Activated CD4-positive, alpha-beta T cell treated with anti-CD3 and anti-CD28 coated beads for 36 hours (primary cell): ENCODE measurements around the gene TMEM121B. TPM values are rescaled to one million over a fixed set of nuclear protein-coding genes. Genes with fewer than 3 reads are reported as not detected.

ENCODE experiments used
- ATAC-seq: fragments of 200-7000 bp; cut with Tn5 transposase; one replicate; pipeline ENCODE4 v1.10.0; 2021; ENCODE audit warnings: mild to moderate bottlenecking, moderate library complexity
- CTCF ChIA-PET: fragments of 350-600 bp; sonication (Branson Sonifier 250); formaldehyde crosslinking; loops from one replicate; lab custom pipeline; 2021; ENCODE audit warnings: antibody characterized with exemption; lab: Charles Lee
- POLR2A ChIA-PET: fragments of 350-600 bp; sonication (Branson Sonifier 250); formaldehyde crosslinking; loops from one replicate; lab custom pipeline; 2021; ENCODE audit warnings: antibody characterized with exemption, inconsistent platforms; lab: Charles Lee
- DNase-seq: peaks from one replicate; pipeline ENCODE4 v3.0.0-alpha.2; 2020
- H3K27ac Mint-ChIP-seq: one replicate; pipeline ENCODE4 v1.8.0; 2021; ENCODE audit warnings: mixed read lengths
- H3K27me3 Mint-ChIP-seq: one replicate; pipeline ENCODE4 v1.8.0; 2021; ENCODE audit warnings: mixed read lengths
- H3K36me3 Mint-ChIP-seq: one replicate; pipeline ENCODE4 v1.8.0; 2021; ENCODE audit warnings: low read depth, mixed read lengths
- H3K4me1 Mint-ChIP-seq: one replicate; pipeline ENCODE4 v1.8.0; 2021; ENCODE audit warnings: mixed read lengths
- H3K4me3 Mint-ChIP-seq: one replicate; pipeline ENCODE4 v1.8.0; 2021; ENCODE audit warnings: mild to moderate bottlenecking, moderate library complexity, mixed read lengths
- H3K9me3 Mint-ChIP-seq: one replicate; pipeline ENCODE4 v1.8.0; 2021; ENCODE audit warnings: low read depth, mixed read lengths
- intact Hi-C, 2 experiments: fragments of 100-400 bp; cut with DNase I in 1 of 2; cut with micrococcal nuclease in 1 of 2; formaldehyde crosslinking; loops; one replicate each; pipeline versions ENCODE4 v1.14.2 to v1.15.1; 2022 to 2024; cut with DNase I, micrococcal nuclease
- total RNA-seq, 2 experiments: library from RNA; stranded (reverse); gene quantifications; one replicate each; pipeline ENCODE4 v1.2.3, GENCODE V29; 2021

The TMEM121B gene
- total RNA-seq, 2 experiments from 2014 or later: 0.14 to 0.19 TPM

DNA sequence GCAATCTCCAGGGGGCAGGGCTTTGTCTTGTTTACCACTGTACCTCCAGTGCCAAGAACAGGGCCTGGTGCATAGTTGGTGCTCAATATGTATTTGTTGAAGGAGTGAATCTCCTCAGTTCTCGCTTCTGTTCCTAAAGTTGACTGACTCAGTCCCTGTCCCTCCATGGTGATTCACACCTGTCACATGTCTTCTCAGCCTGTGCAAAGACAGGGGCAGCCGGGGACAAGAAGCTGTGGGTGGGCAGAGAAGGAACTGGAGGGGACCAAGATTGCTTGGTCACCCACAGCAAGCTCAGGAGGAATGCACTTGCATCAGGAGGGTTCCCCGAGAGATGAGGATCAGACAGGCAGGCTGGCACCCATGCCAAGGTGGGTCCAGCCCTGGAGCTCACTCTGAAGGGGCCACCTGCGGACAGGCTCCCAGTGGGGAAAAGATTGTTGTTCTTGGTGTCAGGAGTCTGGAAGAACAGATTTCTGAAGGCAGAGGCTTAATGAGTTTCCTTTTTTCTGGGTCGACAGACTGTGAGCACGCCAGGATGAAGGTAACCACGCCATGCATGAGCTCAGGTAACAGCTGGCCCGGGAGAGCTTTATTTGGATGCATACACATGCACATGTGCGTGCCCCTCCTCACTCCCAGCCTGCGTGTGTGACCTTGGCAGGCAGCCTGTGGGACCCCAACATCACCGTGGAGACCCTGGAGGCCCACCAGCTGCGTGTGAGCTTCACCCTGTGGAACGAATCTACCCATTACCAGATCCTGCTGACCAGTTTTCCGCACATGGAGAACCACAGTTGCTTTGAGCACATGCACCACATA is 19.5 kb downstream of the TMEM121B start:
- H3K27me3 Mint-ChIP-seq: no peaks in the 10 kb centered on the region
- H3K9me3 Mint-ChIP-seq: no peaks in the 10 kb centered on the region
- H3K36me3 Mint-ChIP-seq: peaks cover 58% of the 10 kb centered on the region
- peaks cover 73% of the 10 kb centered on the region for H3K4me1 Mint-ChIP-seq
- ChIA-PET POLR2A (interaction anchor here (0.6 kb wide), 1 partner anchor 27 kb away, joined by 4 read pairs; no protein-coding TSS in a partner anchor), CTCF (interaction anchor here (1.0 to 1.3 kb wide), 2 partner anchors 13 to 71 kb away, joined by 3 to 5 read pairs; no protein-coding TSS in a partner anchor)
- H3K4me3 Mint-ChIP-seq: no peak overlapping the region
- H3K27ac Mint-ChIP-seq: peak overlapping the region; percentile 40
- intact Hi-C loops: no loop called here
- ATAC-seq (peak; percentile 56), DNase-seq (no peak)

DNA sequence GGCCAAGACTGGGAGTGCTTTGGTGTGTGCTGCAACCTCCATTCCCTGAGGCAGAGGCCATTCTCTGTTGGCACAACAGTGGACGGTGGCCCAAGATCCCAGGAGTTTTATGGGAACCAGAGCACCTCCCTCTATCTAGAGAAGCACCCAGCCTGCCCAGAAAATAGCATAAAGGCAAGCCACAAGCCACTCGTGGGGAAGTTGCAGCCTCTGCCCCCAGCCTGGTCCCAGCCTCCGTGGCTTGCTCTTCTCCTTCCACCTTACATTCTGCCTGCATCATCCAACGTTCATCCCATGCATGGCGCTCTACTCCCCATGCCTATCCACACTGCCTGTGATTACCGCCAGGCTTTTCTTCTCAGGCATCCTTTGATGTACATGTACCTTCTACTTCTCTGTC is 20.5 kb downstream of the TMEM121B start:
- Mint-ChIP-seq H3K27ac (peak overlapping the region; percentile 27), H3K27me3 (no peaks in the 10 kb centered on the region), H3K36me3 (peaks cover 53% of the 10 kb centered on the region), H3K4me1 (peaks cover 70% of the 10 kb centered on the region), H3K9me3 (no peaks in the 10 kb centered on the region), H3K4me3 (no peak overlapping the region)
- no peak for DNase-seq
- intact Hi-C loops: no loop called here
- no peak for ATAC-seq
- ChIA-PET CTCF (no interaction called here), POLR2A (no interaction called here)

DNA sequence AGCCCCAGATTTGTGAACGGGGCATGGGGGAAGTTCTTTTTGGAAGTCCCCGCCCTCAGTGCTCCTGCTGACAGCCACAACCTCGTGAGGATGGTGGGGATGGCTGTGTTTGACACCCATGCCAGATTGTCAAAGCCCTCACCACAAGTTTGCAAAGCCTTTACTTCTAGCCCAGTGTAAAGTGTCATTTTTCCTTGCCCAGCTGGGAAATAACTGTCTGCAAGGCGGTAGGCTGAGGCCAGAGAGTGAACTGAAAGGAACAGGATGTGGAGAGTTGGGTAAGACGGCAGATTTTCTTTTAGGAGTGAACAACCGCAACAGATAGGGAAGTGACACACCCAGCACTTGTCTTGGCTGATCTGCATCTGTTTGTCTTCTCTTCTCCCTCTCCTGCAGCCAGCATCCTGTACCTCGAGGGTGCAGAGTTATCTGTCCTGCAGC is 22.8 kb downstream of the TMEM121B start:
- Mint-ChIP-seq H3K27me3 (no peaks in the 10 kb centered on the region), H3K27ac (peak overlapping the region; percentile 47), H3K4me1 (peaks cover 82% of the 10 kb centered on the region), H3K9me3 (no peaks in the 10 kb centered on the region), H3K4me3 (no peak overlapping the region), H3K36me3 (peaks cover 45% of the 10 kb centered on the region)
- ChIA-PET POLR2A (interaction anchor here (0.7 kb wide), 1 partner anchor 59 kb away, joined by 4 read pairs; no protein-coding TSS in a partner anchor), CTCF (interaction anchor here (0.8 kb wide), 1 partner anchor 20 kb away, joined by 4 read pairs; no protein-coding TSS in a partner anchor)
- intact Hi-C loops: loop anchor here in 1 of 2 experiments (1.0 kb wide), 1 partner anchor 11 kb away; no protein-coding TSS in a partner anchor
- DNase-seq (peak; percentile 38), ATAC-seq (peak; percentile 76)

DNA sequence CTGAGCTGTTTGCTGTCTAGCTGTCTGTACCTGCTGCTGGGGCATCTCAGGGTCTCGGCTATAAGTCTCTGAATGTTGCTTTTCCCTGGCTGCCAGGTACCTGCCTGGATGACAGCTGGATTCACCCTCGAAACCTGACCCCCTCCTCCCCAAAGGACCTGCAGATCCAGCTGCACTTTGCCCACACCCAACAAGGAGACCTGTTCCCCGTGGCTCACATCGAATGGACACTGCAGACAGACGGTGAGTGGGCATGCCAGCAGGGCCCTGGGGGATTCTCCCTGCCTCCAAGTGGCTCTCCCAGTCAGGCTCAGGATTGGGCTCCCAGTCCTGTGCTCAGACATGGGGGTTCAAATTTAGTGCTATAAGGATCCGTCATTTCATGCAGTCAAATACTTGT is 23.5 kb downstream of the TMEM121B start:
- DNase-seq: no peak
- peaks cover 39% of the 10 kb centered on the region for H3K36me3 Mint-ChIP-seq
- POLR2A ChIA-PET: no interaction called here
- CTCF ChIA-PET: interaction anchor here (0.8 to 1.9 kb wide), 4 partner anchors 9 to 20 kb away, joined by 3 to 5 read pairs (median 4); no protein-coding TSS in a partner anchor
- no peaks in the 10 kb centered on the region for H3K9me3 Mint-ChIP-seq
- ATAC-seq: no peak
- peaks cover 85% of the 10 kb centered on the region for H3K4me1 Mint-ChIP-seq
- H3K4me3 Mint-ChIP-seq: no peak overlapping the region
- no peaks in the 10 kb centered on the region for H3K27me3 Mint-ChIP-seq
- intact Hi-C loops: loop anchor here in 1 of 2 experiments (1.0 kb wide), 1 partner anchor 10 kb away; no protein-coding TSS in a partner anchor
- H3K27ac Mint-ChIP-seq: no peak overlapping the region

DNA sequence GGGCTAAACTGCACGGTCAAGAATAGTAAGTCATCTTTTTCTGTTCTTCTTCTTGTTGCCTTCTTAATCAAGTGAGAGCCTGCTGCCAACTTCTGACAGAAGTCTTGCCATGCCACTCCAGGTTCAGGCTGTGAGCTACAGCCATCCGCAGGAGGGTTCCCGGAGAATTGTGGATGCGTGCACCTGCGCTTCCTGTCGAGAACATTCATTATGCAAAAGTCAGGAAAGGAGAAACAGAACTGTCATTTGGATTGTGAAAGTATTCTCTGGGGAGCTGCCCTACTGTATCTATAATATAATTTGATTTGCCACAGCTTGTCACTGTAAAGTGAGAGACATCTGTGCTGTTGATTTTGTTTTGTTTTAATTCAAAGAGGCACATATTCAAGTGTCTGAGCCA is 24.1 kb downstream of the TMEM121B start:
- ATAC-seq (no peak), DNase-seq (no peak)
- Mint-ChIP-seq H3K9me3 (no peaks in the 10 kb centered on the region), H3K27ac (no peak overlapping the region), H3K36me3 (peaks cover 35% of the 10 kb centered on the region), H3K4me3 (no peak overlapping the region), H3K27me3 (no peaks in the 10 kb centered on the region), H3K4me1 (peaks cover 87% of the 10 kb centered on the region)
- ChIA-PET POLR2A (no interaction called here), CTCF (interaction anchor here (0.8 to 1.9 kb wide), 5 partner anchors 8 to 22 kb away, joined by 3 to 5 read pairs (median 3); no protein-coding TSS in a partner anchor)
- intact Hi-C loops: no loop called here

DNA sequence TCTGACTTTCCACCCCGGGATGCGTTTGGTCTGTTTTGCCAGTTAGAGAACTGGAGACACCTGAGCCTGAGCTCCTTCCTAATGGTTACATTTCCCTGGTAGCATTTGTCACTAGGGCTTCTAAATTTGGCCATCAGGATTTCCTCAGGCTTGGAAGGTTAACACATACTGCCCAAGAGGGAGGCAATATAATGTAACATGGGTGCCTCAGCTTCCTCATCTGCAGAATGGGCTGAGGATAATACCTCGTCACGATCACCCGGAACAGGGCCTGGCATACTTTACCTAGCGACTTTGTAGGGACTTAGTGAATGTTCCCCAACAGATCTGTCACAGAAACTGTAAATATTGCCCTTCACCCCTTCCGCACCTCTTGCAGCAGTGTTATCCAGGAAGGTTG is 25.1 kb downstream of the TMEM121B start:
- Mint-ChIP-seq H3K27ac (no peak overlapping the region), H3K9me3 (no peaks in the 10 kb centered on the region), H3K4me3 (no peak overlapping the region), H3K4me1 (peaks cover 85% of the 10 kb centered on the region), H3K36me3 (peaks cover 28% of the 10 kb centered on the region), H3K27me3 (no peaks in the 10 kb centered on the region)
- intact Hi-C loops: no loop called here
- ChIA-PET CTCF (interaction anchor here (1.9 kb wide), 1 partner anchor 9 kb away, joined by 4 read pairs; no protein-coding TSS in a partner anchor), POLR2A (no interaction called here)
- ATAC-seq (no peak), DNase-seq (no peak)

DNA sequence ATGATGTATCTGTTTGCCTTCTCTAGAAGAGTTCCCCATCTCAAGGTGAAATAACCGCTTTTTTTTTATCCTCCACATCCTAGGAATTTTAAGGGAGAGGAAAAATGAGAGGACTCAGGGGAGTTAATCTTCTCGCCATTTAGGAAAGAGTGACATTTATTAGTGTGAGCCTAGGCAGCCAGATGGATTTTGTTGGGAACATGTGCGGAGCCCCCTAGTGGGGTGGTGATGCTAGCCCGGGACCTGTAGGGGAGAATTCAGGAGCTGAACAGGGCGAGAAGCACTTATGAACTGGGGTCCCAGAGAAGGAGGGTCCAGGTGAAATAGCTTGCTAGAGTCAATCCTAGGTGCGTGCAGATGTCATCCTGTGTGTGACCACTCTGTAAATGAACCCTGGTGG is 25.6 kb downstream of the TMEM121B start:
- ChIA-PET POLR2A (interaction anchor here (0.7 kb wide), 1 partner anchor 84 kb away, joined by 5 read pairs; no protein-coding TSS in a partner anchor), CTCF (interaction anchor here (0.6 to 1.1 kb wide), 3 partner anchors 11 to 125 kb away, joined by 3 to 6 read pairs (median 3); no protein-coding TSS in a partner anchor)
- Mint-ChIP-seq H3K9me3 (no peaks in the 10 kb centered on the region), H3K36me3 (peaks cover 26% of the 10 kb centered on the region), H3K27me3 (no peaks in the 10 kb centered on the region), H3K27ac (no peak overlapping the region), H3K4me3 (no peak overlapping the region), H3K4me1 (peaks cover 86% of the 10 kb centered on the region)
- ATAC-seq (no peak), DNase-seq (no peak)
- intact Hi-C loops: no loop called here

DNA sequence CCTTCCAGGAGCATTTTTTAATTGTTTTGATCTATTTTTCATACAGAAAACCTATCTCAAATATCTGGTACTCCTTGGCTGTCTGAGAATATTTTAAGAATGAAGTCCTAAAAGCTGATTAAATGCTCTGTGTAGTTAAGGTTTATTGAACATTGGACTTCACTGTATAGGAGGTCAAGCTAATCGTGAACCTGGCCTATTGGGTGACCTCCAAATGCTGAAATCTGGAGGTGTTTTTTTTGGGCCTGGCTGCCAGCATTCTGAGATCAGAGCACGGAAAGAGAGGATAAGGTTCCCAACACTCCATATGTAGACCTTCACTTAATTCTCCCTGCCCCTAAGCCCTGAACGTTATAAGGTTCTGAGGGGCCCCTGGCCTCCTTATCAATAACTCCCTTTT is 28.1 kb downstream of the TMEM121B start:
- Mint-ChIP-seq H3K27me3 (no peaks in the 10 kb centered on the region), H3K9me3 (no peaks in the 10 kb centered on the region), H3K36me3 (peaks cover 7% of the 10 kb centered on the region), H3K4me1 (peaks cover 86% of the 10 kb centered on the region), H3K27ac (no peak overlapping the region), H3K4me3 (no peak overlapping the region)
- no peak for ATAC-seq
- POLR2A ChIA-PET: no interaction called here
- DNase-seq: no peak
- CTCF ChIA-PET: interaction anchor here (0.6 to 1.1 kb wide), 4 partner anchors 17 to 283 kb away, joined by 3 to 4 read pairs (median 4); no protein-coding TSS in a partner anchor
- intact Hi-C loops: no loop called here

DNA sequence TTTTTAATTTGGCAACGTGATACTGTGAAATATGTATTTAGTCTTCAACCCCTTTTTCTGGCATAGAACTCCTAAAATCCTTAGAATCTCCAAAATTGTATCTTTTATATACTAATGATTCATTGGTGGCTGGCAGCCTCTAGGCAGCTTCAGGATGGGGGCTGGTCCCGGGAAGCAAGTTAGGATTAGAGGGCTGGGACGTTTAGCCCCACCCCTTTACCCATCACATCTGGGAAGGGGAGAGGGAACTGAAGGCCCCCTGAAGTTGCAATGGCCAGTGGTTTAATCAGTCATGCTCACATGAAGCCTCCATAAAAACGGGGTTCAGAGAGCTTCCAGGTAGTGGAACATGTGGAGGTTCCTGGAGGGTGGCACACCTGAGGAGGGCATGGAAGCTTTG is 29.3 kb downstream of the TMEM121B start:
- Mint-ChIP-seq H3K4me3 (no peak overlapping the region), H3K36me3 (peaks cover 4% of the 10 kb centered on the region), H3K27ac (no peak overlapping the region), H3K4me1 (peaks cover 86% of the 10 kb centered on the region), H3K9me3 (no peaks in the 10 kb centered on the region), H3K27me3 (no peaks in the 10 kb centered on the region)
- ATAC-seq: no peak
- ChIA-PET CTCF (no interaction called here), POLR2A (no interaction called here)
- no peak for DNase-seq
- intact Hi-C loops: no loop called here

DNA sequence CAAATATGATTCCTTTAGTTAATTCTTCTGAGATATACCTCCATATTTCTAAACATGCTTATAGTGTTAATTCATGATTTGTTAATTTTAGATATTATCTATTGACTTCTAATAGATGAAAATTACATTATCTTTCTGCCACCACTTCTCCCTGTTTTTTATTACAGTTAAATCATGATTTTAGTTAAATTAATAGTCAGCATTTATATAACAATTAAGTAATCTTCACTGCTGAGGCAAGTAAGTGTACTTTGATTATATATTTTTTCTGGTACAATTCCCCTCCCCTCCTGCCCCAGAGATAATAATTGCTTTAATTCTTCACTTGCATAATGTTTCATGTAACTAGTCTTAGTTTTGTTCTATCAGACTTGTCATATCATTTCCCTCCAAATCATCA is 30.6 kb downstream of the TMEM121B start:
- H3K9me3 Mint-ChIP-seq: no peaks in the 10 kb centered on the region
- CTCF ChIA-PET: no interaction called here
- peaks cover 8% of the 10 kb centered on the region for H3K36me3 Mint-ChIP-seq
- POLR2A ChIA-PET: no interaction called here
- H3K27ac Mint-ChIP-seq: peak overlapping the region; percentile 70
- H3K4me1 Mint-ChIP-seq: peaks cover 86% of the 10 kb centered on the region
- no peak for ATAC-seq
- DNase-seq: no peak
- H3K27me3 Mint-ChIP-seq: no peaks in the 10 kb centered on the region
- peak overlapping the region; percentile 11 for H3K4me3 Mint-ChIP-seq
- intact Hi-C loops: no loop called here

DNA sequence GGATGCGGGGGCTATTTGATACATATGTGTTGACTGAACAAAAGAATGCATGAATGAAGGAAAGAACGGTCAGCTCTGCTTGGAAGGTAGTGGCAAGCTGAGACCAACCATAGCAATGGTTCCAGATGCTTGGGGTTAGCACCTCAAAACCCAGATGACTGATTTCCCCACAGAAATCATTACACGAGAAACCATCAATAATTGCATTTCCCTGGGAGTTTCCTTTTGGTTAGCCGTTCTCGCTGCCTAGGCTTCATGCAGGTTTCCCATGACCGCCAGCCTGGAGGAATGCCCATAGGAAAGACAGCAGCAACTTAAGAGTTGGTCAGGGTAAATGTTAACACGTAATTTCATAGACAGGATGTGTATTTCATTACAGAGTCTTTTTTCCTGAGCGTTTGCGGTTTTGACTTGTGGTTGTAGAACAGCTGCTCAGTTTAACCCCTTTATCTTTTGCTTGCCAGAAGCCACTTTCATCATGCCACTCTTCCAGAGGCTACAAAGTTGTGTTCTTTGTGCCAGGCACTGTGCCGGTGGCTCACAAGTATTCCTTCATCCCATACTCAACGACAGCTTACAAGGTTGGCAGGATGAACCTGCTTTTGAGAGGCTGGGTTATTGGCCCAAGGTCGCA is 33.5 kb downstream of the TMEM121B start:
- H3K4me3 Mint-ChIP-seq: peak overlapping the region; percentile 80
- POLR2A ChIA-PET: no interaction called here
- peak; percentile 15 for ATAC-seq
- H3K27ac Mint-ChIP-seq: peak overlapping the region; percentile 61
- peak; percentile 67 for DNase-seq
- CTCF ChIA-PET: interaction anchor here (0.7 to 2.7 kb wide), 5 partner anchors 10 to 166 kb away, joined by 3 to 15 read pairs (median 3); partner anchors contain the start of gene ADA2
- peaks cover 69% of the 10 kb centered on the region for H3K4me1 Mint-ChIP-seq
- H3K9me3 Mint-ChIP-seq: no peaks in the 10 kb centered on the region
- no peaks in the 10 kb centered on the region for H3K27me3 Mint-ChIP-seq
- peaks cover 8% of the 10 kb centered on the region for H3K36me3 Mint-ChIP-seq
- intact Hi-C loops: loop anchor here (1.0 to 10.0 kb wide), 5 partner anchors 11 to 685 kb away; partner anchors contain the start of genes ATP6V1E1 (in 1 of the 2) and BID (in 1 of the 2)
